ENCODE data around the gene NR1H2.

NR1H2 gene

GRCh38 chr19:50352242-50352641 lies 24.0 kb upstream of the NR1H2 start:
- TF ChIP-seq REST (IDR thresholded peaks at IDR 0.05; ENCODE audit: insufficient read depth in 1 of 2, low read depth in 2 of 2, low read length in 2 of 2) (no peak), FOXP2 (optimal IDR thresholded peaks at IDR 0.05; ENCODE audit: borderline replicate concordance, extremely low read depth, extremely low read length, insufficient read depth) (no peak), TAF1 (IDR thresholded peaks at IDR 0.05; ENCODE audit: borderline replicate concordance, insufficient read depth, low read length) (no peak), POLR2AphosphoS5 (IDR thresholded peaks at IDR 0.05; ENCODE audit: low read depth, low read length) (no peak), SIN3A (IDR thresholded peaks at IDR 0.05; ENCODE audit: borderline replicate concordance, insufficient read depth, low read length) (no peak)

- TF ChIP-seq REST (IDR thresholded peaks at IDR 0.05; ENCODE audit: insufficient read depth in 1 of 2, low read depth in 2 of 2, low read length in 2 of 2) = no peak
- TF ChIP-seq FOXP2 (optimal IDR thresholded peaks at IDR 0.05; ENCODE audit: borderline replicate concordance, extremely low read depth, extremely low read length, insufficient read depth) = no peak
- TF ChIP-seq POLR2AphosphoS5 (IDR thresholded peaks at IDR 0.05; ENCODE audit: low read depth, low read length) = no peak
- TF ChIP-seq SIN3A (IDR thresholded peaks at IDR 0.05; ENCODE audit: borderline replicate concordance, insufficient read depth, low read length) = no peak
- no peak for TF ChIP-seq TAF1 (IDR thresholded peaks at IDR 0.05; ENCODE audit: borderline replicate concordance, insufficient read depth, low read length)
Observed at GRCh38 chr19:50356691-50357177, 19.5 kb upstream of the NR1H2 start.

- TF ChIP-seq TAF1 (IDR thresholded peaks at IDR 0.05; ENCODE audit: borderline replicate concordance, insufficient read depth, low read length) (no peak), SIN3A (IDR thresholded peaks at IDR 0.05; ENCODE audit: borderline replicate concordance, insufficient read depth, low read length) (no peak), POLR2AphosphoS5 (IDR thresholded peaks at IDR 0.05; ENCODE audit: low read depth, low read length) (no peak), REST (IDR thresholded peaks at IDR 0.05; ENCODE audit: insufficient read depth in 1 of 2, low read depth in 2 of 2, low read length in 2 of 2) (no peak)
Observed at GRCh38 chr19:50357178-50358100, 18.8 kb upstream of the NR1H2 start.

- TF ChIP-seq TAF1 (IDR thresholded peaks at IDR 0.05; ENCODE audit: borderline replicate concordance, insufficient read depth, low read length) = no peak
- TF ChIP-seq FOXP2 (optimal IDR thresholded peaks at IDR 0.05; ENCODE audit: borderline replicate concordance, extremely low read depth, extremely low read length, insufficient read depth) = no peak
- TF ChIP-seq REST (IDR thresholded peaks at IDR 0.05; ENCODE audit: insufficient read depth in 1 of 2, low read depth in 2 of 2, low read length in 2 of 2) = no peak
- no peak for TF ChIP-seq SIN3A (IDR thresholded peaks at IDR 0.05; ENCODE audit: borderline replicate concordance, insufficient read depth, low read length)
- TF ChIP-seq POLR2AphosphoS5 (IDR thresholded peaks at IDR 0.05; ENCODE audit: low read depth, low read length) = no peak
Observed at GRCh38 chr19:50358483-50359327, 17.6 kb upstream of the NR1H2 start.

Data from PFSK-1 (cell line).